Activated CD8-positive, alpha-beta memory T cell treated with anti-CD3 and anti-CD28 coated beads, Interleukin-2, amount 10 ng/mL, durations not matched to agents 7 days and 5 days (primary cell): Measurements from ENCODE around the gene VPS39. TPM values are rescaled to one million over a fixed set of nuclear protein-coding genes. Genes with fewer than 3 reads are reported as not detected.
A peak's percentile ranks its signal among the peaks of the same experiment; 100 is the strongest.

ENCODE experiments used
- ATAC-seq: fragments of 150-1000 bp; cut with Tn5 transposase; one replicate; pipeline ENCODE4 v1.10.0; 2021; ENCODE audit warnings: moderate library complexity
- CTCF ChIA-PET: fragments of 350-600 bp; sonication (Branson Sonifier 250); formaldehyde crosslinking; loops from one replicate; lab custom pipeline; 2021; ENCODE audit warnings: antibody characterized with exemption; lab: Charles Lee
- DNase-seq: peaks from one replicate; pipeline ENCODE4 v3.0.0-alpha.2; 2020
- H3K27ac Mint-ChIP-seq: one replicate; pipeline ENCODE4 v1.8.0; 2021; ENCODE audit warnings: mild to moderate bottlenecking, mixed read lengths
- H3K27me3 Mint-ChIP-seq: one replicate; pipeline ENCODE4 v1.8.0; 2021; ENCODE audit warnings: mixed read lengths
- H3K36me3 Mint-ChIP-seq: one replicate; pipeline ENCODE4 v1.8.0; 2021; ENCODE audit warnings: mild to moderate bottlenecking, mixed read lengths
- H3K4me1 Mint-ChIP-seq: one replicate; pipeline ENCODE4 v1.8.0; 2021; ENCODE audit warnings: mixed read lengths
- H3K4me3 Mint-ChIP-seq: one replicate; pipeline ENCODE4 v1.8.0; 2021; ENCODE audit warnings: mild to moderate bottlenecking, moderate library complexity, mixed read lengths
- H3K9me3 Mint-ChIP-seq: one replicate; pipeline ENCODE4 v1.8.0; 2022; ENCODE audit warnings: low read depth, mixed read lengths
- total RNA-seq, 2 experiments: library from RNA; stranded (reverse); gene quantifications; one replicate each; pipeline ENCODE4 v1.2.3, GENCODE V29; 2021

Gene VPS39
- total RNA-seq, 2 experiments from 2014 or later = 58.7 to 70.1 TPM

GRCh38 chr15:42133356-42133755 lies 74.7 kb downstream of the VPS39 start:
- CTCF ChIA-PET = interaction anchor here (0.6 to 2.1 kb wide), 10 partner anchors 11 to 148 kb away, joined by 3 to 20 read pairs (median 4); partner anchors contain the start of genes PLA2G4D and PLA2G4F
- Mint-ChIP-seq H3K9me3 (no peaks in the 10 kb centered on the region), H3K27me3 (peaks cover 33% of the 10 kb centered on the region), H3K4me1 (peaks cover 1% of the 10 kb centered on the region), H3K36me3 (no peaks in the 10 kb centered on the region), H3K4me3 (no peak overlapping the region), H3K27ac (no peak overlapping the region)
- ATAC-seq = no peak
- DNase-seq = no peak

- peaks cover 1% of the 10 kb centered on the region for H3K4me1 Mint-ChIP-seq
- no peaks in the 10 kb centered on the region for H3K36me3 Mint-ChIP-seq
- CTCF ChIA-PET = interaction anchor here (1.1 to 3.0 kb wide), 2 partner anchors 65 to 143 kb away, joined by 3 to 18 read pairs; no protein-coding TSS in a partner anchor
- no peaks in the 10 kb centered on the region for H3K9me3 Mint-ChIP-seq
- no peak overlapping the region for H3K4me3 Mint-ChIP-seq
- no peak overlapping the region for H3K27ac Mint-ChIP-seq
- ATAC-seq (no peak), DNase-seq (peak; percentile 31)
- H3K27me3 Mint-ChIP-seq = peaks cover 42% of the 10 kb centered on the region
These were observed 76.0 kb downstream of the VPS39 start for GRCh38 chr15:42131826-42132806.

- Mint-ChIP-seq H3K9me3 (no peaks in the 10 kb centered on the region), H3K4me1 (peaks cover 1% of the 10 kb centered on the region), H3K4me3 (no peak overlapping the region), H3K27me3 (peaks cover 42% of the 10 kb centered on the region), H3K27ac (no peak overlapping the region), H3K36me3 (no peaks in the 10 kb centered on the region)
- no peak for DNase-seq
- no peak for ATAC-seq
- CTCF ChIA-PET = interaction anchor here (0.8 to 3.0 kb wide), 3 partner anchors 11 to 142 kb away, joined by 3 to 18 read pairs (median 4); no protein-coding TSS in a partner anchor
These were observed 77.1 kb downstream of the VPS39 start for GRCh38 chr15:42131006-42131405.

- CTCF ChIA-PET = interaction anchor here (0.8 to 3.0 kb wide), 4 partner anchors 10 to 141 kb away, joined by 3 to 18 read pairs (median 4); no protein-coding TSS in a partner anchor
- peaks cover 1% of the 10 kb centered on the region for H3K4me1 Mint-ChIP-seq
- DNase-seq (no peak), ATAC-seq (no peak)
- H3K4me3 Mint-ChIP-seq = no peak overlapping the region
- peaks cover 46% of the 10 kb centered on the region for H3K27me3 Mint-ChIP-seq
- no peaks in the 10 kb centered on the region for H3K9me3 Mint-ChIP-seq
- H3K27ac Mint-ChIP-seq = no peak overlapping the region
- no peaks in the 10 kb centered on the region for H3K36me3 Mint-ChIP-seq
These were observed 77.7 kb downstream of the VPS39 start for GRCh38 chr15:42130246-42130986.

- peaks cover 1% of the 10 kb centered on the region for H3K4me1 Mint-ChIP-seq
- peaks cover 53% of the 10 kb centered on the region for H3K27me3 Mint-ChIP-seq
- no peak overlapping the region for H3K4me3 Mint-ChIP-seq
- CTCF ChIA-PET = interaction anchor here (0.8 to 3.0 kb wide), 2 partner anchors 45 to 140 kb away, joined by 5 to 18 read pairs; no protein-coding TSS in a partner anchor
- DNase-seq (no peak), ATAC-seq (no peak)
- H3K27ac Mint-ChIP-seq = no peak overlapping the region
- H3K9me3 Mint-ChIP-seq = no peaks in the 10 kb centered on the region
- no peaks in the 10 kb centered on the region for H3K36me3 Mint-ChIP-seq
These were observed 78.7 kb downstream of the VPS39 start for GRCh38 chr15:42129364-42129763.

- H3K36me3 Mint-ChIP-seq = no peaks in the 10 kb centered on the region
- DNase-seq = no peak
- no peak overlapping the region for H3K4me3 Mint-ChIP-seq
- no peaks in the 10 kb centered on the region for H3K9me3 Mint-ChIP-seq
- no peak for ATAC-seq
- CTCF ChIA-PET = no interaction called here
- H3K27me3 Mint-ChIP-seq = peaks cover 60% of the 10 kb centered on the region
- no peak overlapping the region for H3K27ac Mint-ChIP-seq
- peaks cover 1% of the 10 kb centered on the region for H3K4me1 Mint-ChIP-seq
These were observed 79.6 kb downstream of the VPS39 start for GRCh38 chr15:42128476-42128875.

- CTCF ChIA-PET = no interaction called here
- Mint-ChIP-seq H3K9me3 (no peaks in the 10 kb centered on the region), H3K27me3 (peaks cover 31% of the 10 kb centered on the region), H3K27ac (no peak overlapping the region), H3K4me1 (no peaks in the 10 kb centered on the region), H3K4me3 (no peak overlapping the region), H3K36me3 (no peaks in the 10 kb centered on the region)
- no peak for ATAC-seq
- DNase-seq = no peak
These were observed 84.6 kb downstream of the VPS39 start for GRCh38 chr15:42123546-42123945.

- peaks cover 21% of the 10 kb centered on the region for H3K27me3 Mint-ChIP-seq
These were observed 86.4 kb downstream of the VPS39 start for GRCh38 chr15:42121682-42122081.

GRCh38 chr15:42121021-42121420 lies 87.1 kb downstream of the VPS39 start:
- CTCF ChIA-PET = interaction anchor here (1.0 to 1.1 kb wide), 2 partner anchors 10 to 17 kb away, joined by 3 to 4 read pairs; no protein-coding TSS in a partner anchor
- no peak for DNase-seq

More at GRCh38 chr15:42121682-42122081, 86.4 kb downstream of the VPS39 start:
- CTCF ChIA-PET = interaction anchor here (1.1 kb wide), 1 partner anchor 12 kb away, joined by 4 read pairs; no protein-coding TSS in a partner anchor
- Mint-ChIP-seq H3K27ac (no peak overlapping the region), H3K4me1 (no peaks in the 10 kb centered on the region), H3K36me3 (no peaks in the 10 kb centered on the region), H3K9me3 (no peaks in the 10 kb centered on the region), H3K4me3 (no peak overlapping the region)
- ATAC-seq (no peak), DNase-seq (no peak)

GRCh38 chr15:42120285-42120684 lies 87.8 kb downstream of the VPS39 start:
- Mint-ChIP-seq H3K27me3 (peaks cover 22% of the 10 kb centered on the region), H3K4me3 (no peak overlapping the region)
- CTCF ChIA-PET = interaction anchor here (1.0 to 1.1 kb wide), 2 partner anchors 10 to 17 kb away, joined by 3 to 4 read pairs; no protein-coding TSS in a partner anchor

More at GRCh38 chr15:42121021-42121420, 87.1 kb downstream of the VPS39 start:
- Mint-ChIP-seq H3K27ac (no peak overlapping the region), H3K4me1 (no peaks in the 10 kb centered on the region), H3K27me3 (peaks cover 24% of the 10 kb centered on the region), H3K36me3 (peaks cover 2% of the 10 kb centered on the region), H3K9me3 (no peaks in the 10 kb centered on the region), H3K4me3 (no peak overlapping the region)
- no peak for ATAC-seq

GRCh38 chr15:42119446-42119760 lies 88.7 kb downstream of the VPS39 start:
- ATAC-seq (no peak), DNase-seq (no peak)
- CTCF ChIA-PET = interaction anchor here (1.5 kb wide), 2 partner anchors 17 to 35 kb away, joined by 4 to 6 read pairs; no protein-coding TSS in a partner anchor
- peaks cover 19% of the 10 kb centered on the region for H3K27me3 Mint-ChIP-seq
- no peak overlapping the region for H3K27ac Mint-ChIP-seq
- H3K4me3 Mint-ChIP-seq = no peak overlapping the region
- peaks cover 2% of the 10 kb centered on the region for H3K36me3 Mint-ChIP-seq
- H3K4me1 Mint-ChIP-seq = no peaks in the 10 kb centered on the region
- H3K9me3 Mint-ChIP-seq = no peaks in the 10 kb centered on the region

More at GRCh38 chr15:42120285-42120684, 87.8 kb downstream of the VPS39 start:
- H3K4me1 Mint-ChIP-seq = no peaks in the 10 kb centered on the region
- H3K9me3 Mint-ChIP-seq = no peaks in the 10 kb centered on the region
- peaks cover 2% of the 10 kb centered on the region for H3K36me3 Mint-ChIP-seq
- DNase-seq (no peak), ATAC-seq (no peak)
- no peak overlapping the region for H3K27ac Mint-ChIP-seq

GRCh38 chr15:42118650-42119445 lies 89.3 kb downstream of the VPS39 start:
- no peak for DNase-seq
- H3K4me1 Mint-ChIP-seq = no peaks in the 10 kb centered on the region
- H3K9me3 Mint-ChIP-seq = no peaks in the 10 kb centered on the region
- H3K27ac Mint-ChIP-seq = no peak overlapping the region
- CTCF ChIA-PET = interaction anchor here (1.5 kb wide), 2 partner anchors 17 to 35 kb away, joined by 4 to 6 read pairs; no protein-coding TSS in a partner anchor
- peaks cover 15% of the 10 kb centered on the region for H3K27me3 Mint-ChIP-seq
- H3K4me3 Mint-ChIP-seq = no peak overlapping the region
- peaks cover 2% of the 10 kb centered on the region for H3K36me3 Mint-ChIP-seq
- ATAC-seq = peak; percentile 36
